CD14-positive monocyte (primary cell): ENCODE data around the gene TNFRSF12A. TPM values are rescaled to one million over a fixed set of nuclear protein-coding genes. Genes with fewer than 3 reads are reported as not detected.

Experiments
- DNase-seq, 3 donors: peaks; one replicate each; pipeline ENCODE4 v3.0.0-alpha.2; 2011 to 2022
- H2AFZ ChIP-seq: 2 replicates; pipeline ENCODE4 v1.6.0; 2012; ENCODE audit warnings: mild to moderate bottlenecking, low read depth, low read length, inconsistent platforms; ENCODE audit not compliant: insufficient read depth, poor library complexity, severe bottlenecking
- H3K27ac ChIP-seq, 2 donors: 1 replicate in 1 of 2; 2 replicates in 1 of 2; pipeline ENCODE4 v1.5.1; 2012 to 2013; ENCODE audit warnings: low read length in 2 of 2, control low read depth in 1 of 2, inconsistent platforms in 1 of 2, low read depth in 1 of 2, mild to moderate bottlenecking in 1 of 2
- H3K27me3 ChIP-seq, 2 donors: one replicate each; pipeline versions ENCODE4 v1.6.0 to v1.6.1; 2011 to 2013; ENCODE audit warnings: low read length in 2 of 2; ENCODE audit not compliant: control insufficient read depth in 2 of 2, insufficient read depth in 2 of 2
- H3K36me3 ChIP-seq, 2 donors: replicated peaks in 1 of 2; 1 replicate in 1 of 2; 2 replicates in 1 of 2; pipeline versions ENCODE4 v1.5.1 to v1.6.1; 2012 to 2013; ENCODE audit warnings: low read length in 2 of 2, control low read depth in 1 of 2, inconsistent platforms in 1 of 2, mild to moderate bottlenecking in 1 of 2; ENCODE audit not compliant: insufficient read depth in 2 of 2, control insufficient read depth in 1 of 2
- H3K4me1 ChIP-seq, 2 donors: 1 replicate in 1 of 2; 2 replicates in 1 of 2; pipeline versions ENCODE4 v1.5.1 to v1.6.1; 2012 to 2013; ENCODE audit warnings: low read length in 2 of 2, control low read depth in 1 of 2, inconsistent platforms in 1 of 2, mild to moderate bottlenecking in 1 of 2, moderate library complexity in 1 of 2; ENCODE audit not compliant: insufficient read depth in 2 of 2, control insufficient read depth in 1 of 2
- H3K4me2 ChIP-seq: replicated peaks from 2 replicates; pipeline ENCODE3; 2012; ENCODE audit warnings: low read length, moderate library complexity, mild to moderate bottlenecking; ENCODE audit not compliant: poor library complexity, severe bottlenecking; ENCODE audit errors: extremely low read depth
- H3K4me3 ChIP-seq, 3 experiments: fragments of 200-600 bp in 1 of 3; sonication (generic) in 1 of 3; replicated peaks in 1 of 3; 1 replicate in 2 of 3; 2 replicates in 1 of 3; pipeline ENCODE4 v1.5.1; 2011 to 2013; ENCODE audit warnings: low read length in 3 of 3, mild to moderate bottlenecking in 3 of 3, control low read depth in 2 of 3, low read depth in 2 of 3, inconsistent platforms in 1 of 3, moderate library complexity in 1 of 3
- H3K79me2 ChIP-seq: 2 replicates; pipeline ENCODE4 v1.6.0; 2012; ENCODE audit warnings: mild to moderate bottlenecking, control low read depth, inconsistent platforms, low read length, moderate library complexity; ENCODE audit not compliant: insufficient read depth
- H3K9ac ChIP-seq: 2 replicates; pipeline ENCODE4 v1.6.0; 2017; ENCODE audit warnings: low read length, mild to moderate bottlenecking; ENCODE audit not compliant: insufficient read depth, poor library complexity, severe bottlenecking
- H3K9me3 ChIP-seq, 2 donors: replicated peaks in 1 of 2; 1 replicate in 1 of 2; 2 replicates in 1 of 2; pipeline versions ENCODE4 v1.5.1 to v1.6.1; 2012 to 2013; ENCODE audit warnings: low read length in 2 of 2, control low read depth in 1 of 2; ENCODE audit not compliant: control insufficient read depth in 1 of 2, insufficient read depth in 1 of 2
- H4K20me1 ChIP-seq: 2 replicates; pipeline ENCODE4 v1.6.0; 2012; ENCODE audit warnings: mild to moderate bottlenecking, low read length, control low read depth, moderate library complexity; ENCODE audit not compliant: insufficient read depth
- H3K27ac Mint-ChIP-seq, 7 donors: one replicate each; pipeline ENCODE4 v1.8.0; 2020; ENCODE audit warnings: mild to moderate bottlenecking in 7 of 7, mixed read lengths in 7 of 7, moderate library complexity in 6 of 7, inconsistent platforms in 2 of 7
- H3K27me3 Mint-ChIP-seq, 3 donors: one replicate each; pipeline ENCODE4 v1.8.0; 2021 to 2022; ENCODE audit warnings: low read depth in 3 of 3, mild to moderate bottlenecking in 3 of 3, mixed read lengths in 3 of 3, moderate library complexity in 3 of 3, inconsistent platforms in 1 of 3
- H3K36me3 Mint-ChIP-seq, 2 donors: one replicate each; pipeline ENCODE4 v1.8.0; 2020; ENCODE audit warnings: mixed read lengths in 2 of 2, inconsistent platforms in 1 of 2, mild to moderate bottlenecking in 1 of 2
- H3K4me1 Mint-ChIP-seq: one replicate; pipeline ENCODE4 v1.8.0; 2020; ENCODE audit warnings: mild to moderate bottlenecking, mixed read lengths
- H3K4me3 Mint-ChIP-seq, 2 donors: one replicate each; pipeline ENCODE4 v1.8.0; 2020; ENCODE audit warnings: mild to moderate bottlenecking in 2 of 2, mixed read lengths in 2 of 2, moderate library complexity in 1 of 2
- H3K9me3 Mint-ChIP-seq, 7 donors: one replicate each; pipeline ENCODE4 v1.8.0; 2020 to 2022; ENCODE audit warnings: mixed read lengths in 7 of 7, mild to moderate bottlenecking in 6 of 7, moderate library complexity in 6 of 7, inconsistent platforms in 2 of 7
- CTCF ChIP-seq: fragments of 200-600 bp; IDR thresholded peaks from one replicate; pipeline ENCODE4 v1.8.0; 2022; ENCODE audit warnings: antibody characterized with exemption, mild to moderate bottlenecking
- WGBS: methylation state at CpG from one replicate; pipeline ENCODE4 v1.1.5; 2013; ENCODE audit warnings: missing lambda C conversion rate; ENCODE audit not compliant: insufficient coverage; 5-methylcytosine and 5-hydroxymethylcytosine counted together
- intact Hi-C, 2 donors: fragments of 100-400 bp; cut with micrococcal nuclease; formaldehyde crosslinking; loops; one replicate each; pipeline versions ENCODE4 v1.15.0 to v1.15.1; 2023
- polyA plus RNA-seq, 3 donors: library from polyadenylated mRNA; depleted of rRNA in 1 of 3; unstranded in 2 of 3; stranded (reverse) in 1 of 3; fragments of 300-500 nt in 2 of 3; fragments of >200 nt in 1 of 3; fragmentation: Illumina TruSeq in 2 of 3; gene quantifications; 1 replicate in 2 of 3; 2 replicates in 1 of 3; pipeline ENCODE4 v1.2.3, GENCODE V29; 2012 to 2021

The TNFRSF12A gene
- polyA plus RNA-seq, 3 donors, result 2.9 to 6.2 (median 5.7) TPM

DNA sequence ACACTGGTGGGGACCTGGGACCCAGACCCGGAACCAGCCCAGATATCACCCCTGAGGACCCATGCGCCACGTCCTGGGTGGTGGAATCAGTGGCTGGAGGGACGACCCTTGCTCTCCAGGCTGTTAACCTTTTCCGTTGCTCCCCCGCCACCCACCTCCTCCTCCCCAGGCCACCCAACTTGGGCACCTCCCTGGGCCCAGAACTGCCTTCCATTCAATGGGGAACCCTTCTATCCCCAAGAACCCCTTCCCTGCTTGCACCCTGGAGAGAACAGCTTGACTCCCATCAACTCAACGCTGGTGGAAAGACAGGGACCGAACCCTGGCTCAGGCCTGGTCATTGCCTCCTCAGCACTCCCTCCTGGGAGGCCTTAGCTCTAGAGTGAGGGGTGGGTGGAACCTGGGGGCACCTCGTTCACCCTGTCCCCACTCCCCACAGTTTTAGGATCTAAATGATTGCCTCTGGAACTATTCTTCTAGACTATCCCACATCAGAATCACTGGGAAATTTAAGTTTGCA lies 39.6 kb downstream of the TNFRSF12A start:
- Mint-ChIP-seq H3K4me3 (peak overlapping the region; percentile 76 to 86), H3K27me3 (peaks cover 0 to 3% (median 3%) of the 10 kb centered on the region in 3 donors), H3K27ac (peak overlapping the region in 6 of 7 donors; percentile 35 to 77 (median 70)), H3K36me3 (peaks cover 5 to 17% of the 10 kb centered on the region in 2 donors), H3K9me3 (no peaks in the 10 kb centered on the region), H3K4me1 (peaks cover 47% of the 10 kb centered on the region)
- peak overlapping the region; percentile 97 for H2AFZ ChIP-seq
- no peak for DNase-seq
- intact Hi-C loops, result loop anchor here (2.0 to 5.0 kb wide), 3 partner anchors 68 to 108 kb away; no protein-coding TSS in a partner anchor
- WGBS, result 36% methylated on average over 5 of the region's 9 CpGs
- H3K27ac ChIP-seq, result peak overlapping the region in 1 of 2 donors; percentile 72
- peak overlapping the region; percentile 100 for H3K4me2 ChIP-seq
- no peaks in the 10 kb centered on the region for H3K36me3 ChIP-seq
- peak overlapping the region; percentile 77 for H3K9ac ChIP-seq
- no peaks in the 10 kb centered on the region for H3K9me3 ChIP-seq
- H3K4me1 ChIP-seq, result peaks cover 55 to 67% of the 10 kb centered on the region in 2 donors
- H4K20me1 ChIP-seq, result no peaks in the 10 kb centered on the region
- H3K27me3 ChIP-seq, result no peaks in the 10 kb centered on the region
- TF ChIP-seq CTCF, result no peak
- peak overlapping the region; percentile 34 to 88 (median 48) for H3K4me3 ChIP-seq
- H3K79me2 ChIP-seq, result no peaks in the 10 kb centered on the region

DNA sequence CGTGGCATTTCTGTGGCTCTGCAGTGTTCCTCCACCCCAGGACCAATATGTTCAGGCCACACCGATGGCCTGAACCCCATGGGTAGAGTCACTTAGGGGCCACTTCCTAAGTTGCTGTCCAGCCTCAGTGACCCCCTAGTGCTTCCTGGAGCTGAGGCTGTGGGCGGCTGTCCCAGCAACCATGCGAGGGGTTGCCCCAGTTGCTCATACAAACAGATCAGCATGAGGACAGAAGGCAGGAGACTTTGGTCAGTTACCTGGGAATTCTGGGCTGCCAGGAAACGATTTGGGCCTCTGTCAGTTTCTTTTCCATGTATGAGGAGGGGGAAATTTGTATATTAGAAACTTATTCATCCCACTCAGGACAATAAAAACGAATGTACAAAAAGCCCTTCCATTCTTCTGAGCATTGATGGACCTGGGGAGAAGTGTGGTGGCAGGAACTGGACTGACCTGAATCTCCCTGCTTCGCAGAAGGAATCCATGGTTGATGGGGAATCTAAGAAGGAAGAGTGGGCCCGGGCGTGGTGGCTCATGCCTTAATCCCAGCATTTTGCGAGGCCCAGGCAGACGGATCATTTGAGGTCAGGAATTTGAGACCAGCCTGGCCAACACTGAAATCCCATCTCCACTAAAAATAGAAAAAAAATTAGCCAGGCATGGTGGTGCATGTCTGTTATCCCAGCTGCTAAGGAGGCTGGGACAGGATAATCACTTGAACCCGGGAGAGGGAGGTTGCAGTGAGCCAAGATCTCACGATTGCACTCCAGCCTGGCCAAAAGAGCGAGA lies 40.4 kb downstream of the TNFRSF12A start:
- no peaks in the 10 kb centered on the region for H4K20me1 ChIP-seq
- no peak overlapping the region for H3K9ac ChIP-seq
- H3K4me2 ChIP-seq, result no peak overlapping the region
- TF ChIP-seq CTCF, result no peak
- no peaks in the 10 kb centered on the region for H3K27me3 ChIP-seq
- H3K4me1 ChIP-seq, result peaks cover 48 to 60% of the 10 kb centered on the region in 2 donors
- no peak for DNase-seq
- Mint-ChIP-seq H3K27ac (peak overlapping the region in 1 of 7 donors; percentile 53), H3K27me3 (peaks cover 0 to 7% (median 3%) of the 10 kb centered on the region in 3 donors), H3K4me3 (no peak overlapping the region), H3K36me3 (peaks cover 4 to 14% of the 10 kb centered on the region in 2 donors), H3K9me3 (no peaks in the 10 kb centered on the region), H3K4me1 (peaks cover 40% of the 10 kb centered on the region)
- H3K4me3 ChIP-seq, result no peak overlapping the region
- H2AFZ ChIP-seq, result peak overlapping the region; percentile 97
- H3K36me3 ChIP-seq, result no peaks in the 10 kb centered on the region
- no peaks in the 10 kb centered on the region for H3K9me3 ChIP-seq
- intact Hi-C loops, result loop anchor here in 1 of 2 donors (5.0 kb wide), 1 partner anchor 107 kb away; no protein-coding TSS in a partner anchor
- 87% methylated on average over 9 of the region's 14 CpGs for WGBS
- H3K27ac ChIP-seq, result no peak overlapping the region
- no peaks in the 10 kb centered on the region for H3K79me2 ChIP-seq
